ENCODE data around the gene RBFOX2.

Gene RBFOX2

GRCh38 chr22:36015155-36015810 is 13.3 kb downstream of the RBFOX2 start:
- TF ChIP-seq CTCF (IDR thresholded peaks at IDR 0.05; ENCODE audit: unreplicated experiment in 3 of 3): no peak
- H3K4me3 Mint-ChIP-seq: no peak overlapping the region

GRCh38 chr22:36014546-36015074 is 14.0 kb downstream of the RBFOX2 start:
- peaks cover 8% of the 10 kb centered on the region for H3K36me3 Mint-ChIP-seq (ENCODE audit: low read depth)
- peak overlapping the region; percentile 5 to 42 (median 30) for H3K27ac Mint-ChIP-seq
- no peaks in the 10 kb centered on the region for H3K9me3 Mint-ChIP-seq
- H3K27me3 Mint-ChIP-seq (ENCODE audit: low read depth): no peaks in the 10 kb centered on the region
- peaks cover 77% of the 10 kb centered on the region for H3K4me1 Mint-ChIP-seq
- H3K4me3 Mint-ChIP-seq: no peak overlapping the region
- TF ChIP-seq CTCF (IDR thresholded peaks at IDR 0.05; ENCODE audit: unreplicated experiment in 3 of 3): no peak

More at GRCh38 chr22:36015155-36015810, 13.3 kb downstream of the RBFOX2 start:
- peaks cover 12% of the 10 kb centered on the region for H3K36me3 Mint-ChIP-seq (ENCODE audit: low read depth)
- no peaks in the 10 kb centered on the region for H3K27me3 Mint-ChIP-seq (ENCODE audit: low read depth)
- H3K27ac Mint-ChIP-seq: peak overlapping the region; percentile 33 to 76 (median 44)
- no peaks in the 10 kb centered on the region for H3K9me3 Mint-ChIP-seq
- H3K4me1 Mint-ChIP-seq: peaks cover 72% of the 10 kb centered on the region

GRCh38 chr22:36012332-36012731 is 16.3 kb downstream of the RBFOX2 start:
- Mint-ChIP-seq H3K9me3 (no peaks in the 10 kb centered on the region), H3K4me1 (peaks cover 76% of the 10 kb centered on the region), H3K36me3 (ENCODE audit: low read depth) (no peaks in the 10 kb centered on the region), H3K4me3 (no peak overlapping the region), H3K27me3 (ENCODE audit: low read depth) (no peaks in the 10 kb centered on the region), H3K27ac (peak overlapping the region in 1 of 3 experiments; percentile 11)
- TF ChIP-seq CTCF (IDR thresholded peaks at IDR 0.05; ENCODE audit: unreplicated experiment in 3 of 3): no peak

- no peak for TF ChIP-seq CTCF (IDR thresholded peaks at IDR 0.05; ENCODE audit: unreplicated experiment in 3 of 3)
- no peaks in the 10 kb centered on the region for H3K9me3 Mint-ChIP-seq
- peak overlapping the region; percentile 8 to 19 (median 11) for H3K27ac Mint-ChIP-seq
- H3K4me3 Mint-ChIP-seq: no peak overlapping the region
- H3K36me3 Mint-ChIP-seq (ENCODE audit: low read depth): no peaks in the 10 kb centered on the region
- peaks cover 72% of the 10 kb centered on the region for H3K4me1 Mint-ChIP-seq
- H3K27me3 Mint-ChIP-seq (ENCODE audit: low read depth): no peaks in the 10 kb centered on the region
These were observed 17.7 kb downstream of the RBFOX2 start for GRCh38 chr22:36010882-36011281.

GRCh38 chr22:36010090-36010489 is 18.5 kb downstream of the RBFOX2 start:
- Mint-ChIP-seq H3K4me3 (no peak overlapping the region), H3K36me3 (ENCODE audit: low read depth) (no peaks in the 10 kb centered on the region), H3K4me1 (peaks cover 68% of the 10 kb centered on the region), H3K27me3 (ENCODE audit: low read depth) (no peaks in the 10 kb centered on the region), H3K9me3 (no peaks in the 10 kb centered on the region), H3K27ac (peak overlapping the region in 2 of 3 experiments; percentile 11 to 40)
- TF ChIP-seq CTCF (IDR thresholded peaks at IDR 0.05; ENCODE audit: unreplicated experiment in 3 of 3): no peak

- no peak for TF ChIP-seq CTCF (IDR thresholded peaks at IDR 0.05; ENCODE audit: unreplicated experiment in 3 of 3)
- H3K9me3 Mint-ChIP-seq: no peaks in the 10 kb centered on the region
- peaks cover 65% of the 10 kb centered on the region for H3K4me1 Mint-ChIP-seq
- peaks cover 6% of the 10 kb centered on the region for H3K36me3 Mint-ChIP-seq (ENCODE audit: low read depth)
- H3K27me3 Mint-ChIP-seq (ENCODE audit: low read depth): no peaks in the 10 kb centered on the region
- no peak overlapping the region for H3K4me3 Mint-ChIP-seq
- H3K27ac Mint-ChIP-seq: peak overlapping the region in 1 of 3 experiments; percentile 26
These were observed 19.5 kb downstream of the RBFOX2 start for GRCh38 chr22:36009085-36009484.

Measured in nephron (organoid).